ENCODE measurements around the gene TM9SF4. TPM values are rescaled to one million over a fixed set of nuclear protein-coding genes. Genes with fewer than 3 reads are reported as not detected.

Gene TM9SF4
- total RNA-seq, 4 donors from 2014 or later: 35.5 to 44.8 (median 42.6) TPM

GRCh38 chr20:32138921-32139320, 29.4 kb downstream of the TM9SF4 start:
- H3K4me3 ChIP-seq: no peak overlapping the region
- H3K27ac ChIP-seq: no peak overlapping the region
- intact Hi-C loops (cut with DNase I; ENCODE audit: low total_unique reads): no loop called here
- 97% methylated on average over 8 of the region's 8 CpGs; no CpG with 5 or more reads in 1 of the 2 donors for WGBS, 2 donors (ENCODE audit: low coverage in 1 of 2)
- no peaks in the 10 kb centered on the region for H3K4me1 ChIP-seq
- no peak for DNase-seq
- H3K9me3 ChIP-seq: no peaks in the 10 kb centered on the region
- H3K27me3 ChIP-seq: no peaks in the 10 kb centered on the region
- H3K36me3 ChIP-seq: peaks cover 0 to 58% (median 28%) of the 10 kb centered on the region in 4 donors
- TF ChIP-seq EP300 (IDR thresholded peaks at IDR 0.05; ENCODE audit: low read depth) (no peak), POLR2AphosphoS5 (IDR thresholded peaks at IDR 0.05) (no peak), POLR2A (IDR thresholded peaks at IDR 0.05) (no peak), CTCF (IDR thresholded peaks at IDR 0.05) (no peak)
- in situ Hi-C loops (cut with MboI; ENCODE audit: low pct_ligation_motif_present in 1 of 4, low pct_unique_long_range_greater_than_20kb in 1 of 4, low sequenced_read_pairs in 3 of 4): no loop called here

DNA sequence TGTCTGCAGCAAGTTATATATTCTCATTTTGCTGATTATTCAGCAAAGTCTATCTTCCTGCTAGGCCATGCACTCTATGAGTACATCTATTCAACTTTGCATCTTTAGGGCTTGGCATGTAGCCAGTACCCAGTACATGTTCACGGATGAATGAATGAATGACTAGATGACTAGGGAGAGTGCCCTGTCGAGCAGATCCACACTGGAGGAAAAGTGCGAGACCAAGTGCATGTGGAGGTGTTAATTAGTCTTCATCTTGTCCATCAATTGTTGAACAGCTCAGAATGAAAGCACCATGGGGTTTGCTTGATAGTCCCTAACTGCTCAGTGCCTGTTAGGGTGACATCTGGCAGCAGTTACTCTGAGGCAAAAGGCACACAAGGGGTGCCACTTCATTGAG, 30.4 kb downstream of the TM9SF4 start:
- no peak for DNase-seq
- in situ Hi-C loops (cut with MboI; ENCODE audit: low pct_ligation_motif_present in 1 of 4, low pct_unique_long_range_greater_than_20kb in 1 of 4, low sequenced_read_pairs in 3 of 4): no loop called here
- TF ChIP-seq POLR2AphosphoS5 (IDR thresholded peaks at IDR 0.05) (no peak), POLR2A (IDR thresholded peaks at IDR 0.05) (no peak), CTCF (IDR thresholded peaks at IDR 0.05) (no peak), EP300 (IDR thresholded peaks at IDR 0.05; ENCODE audit: low read depth) (no peak)
- H3K27me3 ChIP-seq: no peaks in the 10 kb centered on the region
- H3K4me1 ChIP-seq: no peaks in the 10 kb centered on the region
- intact Hi-C loops (cut with DNase I; ENCODE audit: low total_unique reads): no loop called here
- peaks cover 0 to 67% (median 32%) of the 10 kb centered on the region in 4 donors for H3K36me3 ChIP-seq
- no peaks in the 10 kb centered on the region for H3K9me3 ChIP-seq
- H3K4me3 ChIP-seq: no peak overlapping the region
- H3K27ac ChIP-seq: no peak overlapping the region
- 83 to 88% methylated on average over 2 to 3 of the region's 3 CpGs for WGBS, 2 donors (ENCODE audit: low coverage in 1 of 2)

DNA sequence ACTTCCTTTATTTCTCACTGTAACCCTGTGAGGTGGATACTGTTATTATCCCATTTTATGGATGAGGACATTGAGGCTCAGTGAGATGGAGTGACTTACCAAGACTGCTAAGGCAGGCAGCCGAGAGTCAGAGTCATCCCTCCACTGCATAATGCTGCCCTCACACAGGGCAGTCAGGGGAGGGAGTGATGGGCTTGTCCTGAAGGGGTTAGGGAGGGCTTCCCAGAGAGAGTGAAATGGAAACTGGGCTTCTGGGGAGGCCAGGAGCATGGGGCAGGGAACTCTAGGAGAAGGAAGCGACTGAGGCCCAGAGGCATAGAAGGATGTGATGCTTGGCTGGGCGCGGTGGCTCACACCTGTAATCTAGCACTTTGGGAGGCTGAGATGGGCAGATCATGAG, 31.1 kb downstream of the TM9SF4 start:
- peaks cover 0 to 74% (median 35%) of the 10 kb centered on the region in 4 donors for H3K36me3 ChIP-seq
- H3K4me1 ChIP-seq: no peaks in the 10 kb centered on the region
- TF ChIP-seq CTCF (IDR thresholded peaks at IDR 0.05) (no peak), POLR2A (IDR thresholded peaks at IDR 0.05) (no peak), POLR2AphosphoS5 (IDR thresholded peaks at IDR 0.05) (no peak), EP300 (IDR thresholded peaks at IDR 0.05; ENCODE audit: low read depth) (no peak)
- no peaks in the 10 kb centered on the region for H3K27me3 ChIP-seq
- WGBS, 2 donors (ENCODE audit: low coverage in 1 of 2): 75 to 100% methylated on average over 1 to 4 of the region's 4 CpGs
- H3K4me3 ChIP-seq: no peak overlapping the region
- intact Hi-C loops (cut with DNase I; ENCODE audit: low total_unique reads) (no loop called here), in situ Hi-C loops (cut with MboI; ENCODE audit: low pct_ligation_motif_present in 1 of 4, low pct_unique_long_range_greater_than_20kb in 1 of 4, low sequenced_read_pairs in 3 of 4) (no loop called here)
- no peak overlapping the region for H3K27ac ChIP-seq
- no peaks in the 10 kb centered on the region for H3K9me3 ChIP-seq
- DNase-seq: no peak

- intact Hi-C loops (cut with DNase I; ENCODE audit: low total_unique reads) (no loop called here), in situ Hi-C loops (cut with MboI; ENCODE audit: low pct_ligation_motif_present in 1 of 4, low pct_unique_long_range_greater_than_20kb in 1 of 4, low sequenced_read_pairs in 3 of 4) (no loop called here)
- H3K27me3 ChIP-seq: no peaks in the 10 kb centered on the region
- DNase-seq: no peak
- peaks cover 0 to 77% (median 36%) of the 10 kb centered on the region in 4 donors for H3K36me3 ChIP-seq
- no peaks in the 10 kb centered on the region for H3K4me1 ChIP-seq
- 86 to 95% methylated on average over 6 to 21 of the region's 21 CpGs for WGBS, 2 donors (ENCODE audit: low coverage in 1 of 2)
- no peaks in the 10 kb centered on the region for H3K9me3 ChIP-seq
- no peak overlapping the region for H3K4me3 ChIP-seq
- TF ChIP-seq POLR2AphosphoS5 (IDR thresholded peaks at IDR 0.05): no peak
- no peak for TF ChIP-seq POLR2A (IDR thresholded peaks at IDR 0.05)
- TF ChIP-seq EP300 (IDR thresholded peaks at IDR 0.05; ENCODE audit: low read depth): no peak
- TF ChIP-seq CTCF (IDR thresholded peaks at IDR 0.05): no peak
- H3K27ac ChIP-seq: no peak overlapping the region
Observed at GRCh38 chr20:32141465-32141980, 32.0 kb downstream of the TM9SF4 start.

All from transverse colon (tissue), 4 donors.